GM12878 (cell line): ENCODE data around the gene TDP2. TPM values are rescaled to one million over a fixed set of nuclear protein-coding genes. Genes with fewer than 3 reads are reported as not detected.
"Not testable (repeated sequence)": the region's sequence is repeated elsewhere in the genome, so short reads cannot be mapped to it uniquely, and the experiment has no call there.

ENCODE experiments used
- ATAC-seq: fragments of 200-7000 bp; cut with Tn5 transposase; 3 replicates; pipeline ENCODE4 v1.9.1; 2020; ENCODE audit warnings: mild to moderate bottlenecking, moderate library complexity
- BruUV-seq: library from RNA; stranded (reverse); fragments of 400-500 nt; replicated peaks from 2 replicates; lab custom pipeline; 2021; lab: Mats Ljungman, UMichigan
- CTCF ChIA-PET: fragments of 300-600 bp; sonication (Branson Sonifier 250); formaldehyde crosslinking; extraction: SDS; loops from one replicate; lab custom pipeline; 2021; ENCODE audit warnings: inconsistent platforms; lab: Yijun Ruan, JAX
- POLR2A ChIA-PET: fragments of 350-600 bp; formaldehyde crosslinking; extraction: SDS; loops from one replicate; lab custom pipeline; 2021; ENCODE audit warnings: inconsistent platforms; lab: Charles Lee
- RAD21 ChIA-PET: fragments of 300-600 bp; sonication (Branson Sonifier 250); formaldehyde crosslinking; loops from one replicate; lab custom pipeline; 2023; ENCODE audit warnings: antibody characterized with exemption; ENCODE audit not compliant: unreplicated experiment; lab: Charles Lee
- SMC1A ChIA-PET: fragments of 300-600 bp; sonication (Branson Sonifier 250); formaldehyde crosslinking; loops from one replicate; lab custom pipeline; 2023; ENCODE audit not compliant: unreplicated experiment, uncharacterized antibody; lab: Charles Lee
- DNase-seq: peaks from one replicate; pipeline ENCODE4 v3.0.0-alpha.2; 2011; ENCODE audit warnings: low read depth, low spot score
- FAIRE-seq: peaks from 3 replicates; lab custom pipeline; 2011; peaks lifted over from hg19 to GRCh38; lab: Jason Lieb, UNC
- H2AFZ ChIP-seq: 2 replicates; pipeline ENCODE4 v1.6.0; 2011; ENCODE audit warnings: low read depth, low read length, control low read depth; ENCODE audit not compliant: control insufficient read depth
- H3K27ac ChIP-seq: 2 replicates; pipeline ENCODE4 v1.5.1; 2011; ENCODE audit warnings: control low read depth; ENCODE audit not compliant: control insufficient read depth, insufficient read depth
- H3K27me3 ChIP-seq, 2 experiments: replicated peaks in 1 of 2; 2 replicates each; pipeline versions ENCODE4 v1.6.0 to v1.6.1; 2011; ENCODE audit warnings: low read length in 1 of 2; ENCODE audit not compliant: control insufficient read depth in 2 of 2, insufficient read depth in 2 of 2
- H3K36me3 ChIP-seq, 2 experiments: 2 replicates each; pipeline ENCODE4 v1.5.1; 2011; ENCODE audit warnings: low read length in 1 of 2; ENCODE audit not compliant: control insufficient read depth in 2 of 2, insufficient read depth in 2 of 2
- H3K4me1 ChIP-seq: 2 replicates; pipeline ENCODE4 v1.6.1; 2011; ENCODE audit warnings: mild to moderate bottlenecking, low read length, moderate library complexity, mixed read lengths; ENCODE audit not compliant: control insufficient read depth, insufficient read depth
- H3K4me2 ChIP-seq: 2 replicates; pipeline ENCODE4 v1.6.0; 2011; ENCODE audit warnings: control low read depth; ENCODE audit not compliant: control insufficient read depth, insufficient read depth
- H3K4me3 ChIP-seq: fragments of 200-600 bp; sonication (generic); 2 replicates; pipeline ENCODE4 v1.5.1; 2016
- H3K79me2 ChIP-seq: 2 replicates; pipeline ENCODE4 v1.6.0; 2011; ENCODE audit warnings: low read length; ENCODE audit not compliant: control insufficient read depth, insufficient read depth
- H3K9ac ChIP-seq: 2 replicates; pipeline ENCODE4 v1.8.0; 2011; ENCODE audit warnings: low read length, control low read depth, mixed read lengths; ENCODE audit not compliant: control insufficient read depth, insufficient read depth
- H3K9me3 ChIP-seq: replicated peaks from 3 replicates; pipeline ENCODE4 v1.5.1; 2011; ENCODE audit warnings: mild to moderate bottlenecking, low read length; ENCODE audit not compliant: control insufficient read depth, insufficient read depth
- H4K20me1 ChIP-seq: 2 replicates; pipeline ENCODE4 v1.6.0; 2011; ENCODE audit not compliant: control insufficient read depth, insufficient read depth
- DPF2 ChIP-seq: fragments of 450-650 bp; IDR thresholded peaks from 2 replicates; pipeline ENCODE4 v1.6.1; 2017; ENCODE audit warnings: mild to moderate bottlenecking
- NFYA ChIP-seq: IDR thresholded peaks from 2 replicates; pipeline ENCODE4 v1.6.1; 2011; ENCODE audit warnings: low read depth, mild to moderate bottlenecking, low read length, improper control_type of control experiment, borderline replicate concordance
- NFYB ChIP-seq: IDR thresholded peaks from 2 replicates; pipeline ENCODE4 v1.6.1; 2011; ENCODE audit warnings: low read depth, mild to moderate bottlenecking, low read length, improper control_type of control experiment, moderate library complexity; ENCODE audit not compliant: insufficient read depth
- WGBS: methylation state at CpG from one replicate; pipeline ENCODE4 v1.1.6; 2016; ENCODE audit warnings: low lambda C conversion rate; ENCODE audit not compliant: insufficient replicate concordance, insufficient coverage; ENCODE audit errors: missing lambda C conversion rate; 5-methylcytosine and 5-hydroxymethylcytosine counted together
- in situ Hi-C: fragments of 300-500 bp; cut with MboI; formaldehyde crosslinking; loops from 9 replicates; pipeline ENCODE4 v1.14.3; 2018; ENCODE audit warnings: mixed read lengths
- intact Hi-C: fragments of 100-400 bp; cut with micrococcal nuclease; formaldehyde crosslinking; loops from one replicate; pipeline ENCODE4 v1.14.2; 2022; ENCODE audit not compliant: unreplicated experiment
- polyA plus RNA-seq, 11 experiments: library from polyadenylated mRNA; depleted of rRNA in 4 of 11; unstranded in 6 of 11; stranded (reverse) in 5 of 11; fragments of >200 nt; fragmentation: Nextera tagmentation in 4 of 11; fragmentation: Illumina TruSeq in 1 of 11; extraction: Ambion mirVana in 4 of 11; extraction: Trizol in 1 of 11; gene quantifications; 1 replicate in 1 of 11; 2 replicates in 10 of 11; pipeline versions ENCODE4 v1.2.1 to v1.2.3, GENCODE V29; 2011 to 2016; ENCODE audit warnings: inconsistent platforms in 2 of 11, missing spikeins in 2 of 11, low read depth in 1 of 11
- total RNA-seq, 4 experiments: library from RNA; depleted of rRNA in 3 of 4; stranded (reverse); fragments of >200 nt in 3 of 4; fragmentation: Illumina TruSeq in 1 of 4; extraction: Trizol in 1 of 4; gene quantifications; 2 replicates each; pipeline versions ENCODE4 v1.2.1 to v1.2.3, GENCODE V29; 2013 to 2021
- TF ChIP-seq, protein P1 (sequence below): IDR thresholded peaks from 2 replicates; pipeline ENCODE4 v1.6.1; 2012; ENCODE audit warnings: mild to moderate bottlenecking, low read depth, low read length
- TF ChIP-seq, protein P2 (sequence below): fragments of 450-650 bp; IDR thresholded peaks from 2 replicates; pipeline ENCODE4 v1.6.1; 2016; ENCODE audit warnings: mild to moderate bottlenecking

TDP2 gene
- total and polyA plus RNA-seq, 10 of the 15 experiments (the other 5 are each of a cell fraction or from before 2014, with no cell fraction given) = 24.4 to 53.3 (median 38.8) TPM

DNA sequence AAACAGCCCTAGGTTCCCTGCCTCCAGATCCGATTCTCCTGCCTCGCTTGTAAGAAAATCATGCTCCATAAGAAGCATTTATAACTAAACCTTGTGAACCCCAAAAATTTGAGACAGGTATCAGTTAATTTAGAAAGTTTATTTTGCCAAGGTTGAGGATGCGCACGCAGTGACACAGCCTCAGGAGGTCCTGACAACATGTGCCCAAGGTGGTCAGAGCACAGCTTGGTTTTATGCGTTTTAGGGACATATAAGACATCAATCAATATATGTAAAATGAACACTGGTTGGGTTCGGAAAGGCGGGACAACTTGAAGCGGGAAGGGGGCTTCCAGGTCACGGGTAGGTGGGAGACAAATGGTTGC is 2.3 kb upstream of the TDP2 start (continued):
- TF ChIP-seq DPF2 = no peak
- no peak for TF ChIP-seq NFYA
- TF ChIP-seq, protein P1, sequence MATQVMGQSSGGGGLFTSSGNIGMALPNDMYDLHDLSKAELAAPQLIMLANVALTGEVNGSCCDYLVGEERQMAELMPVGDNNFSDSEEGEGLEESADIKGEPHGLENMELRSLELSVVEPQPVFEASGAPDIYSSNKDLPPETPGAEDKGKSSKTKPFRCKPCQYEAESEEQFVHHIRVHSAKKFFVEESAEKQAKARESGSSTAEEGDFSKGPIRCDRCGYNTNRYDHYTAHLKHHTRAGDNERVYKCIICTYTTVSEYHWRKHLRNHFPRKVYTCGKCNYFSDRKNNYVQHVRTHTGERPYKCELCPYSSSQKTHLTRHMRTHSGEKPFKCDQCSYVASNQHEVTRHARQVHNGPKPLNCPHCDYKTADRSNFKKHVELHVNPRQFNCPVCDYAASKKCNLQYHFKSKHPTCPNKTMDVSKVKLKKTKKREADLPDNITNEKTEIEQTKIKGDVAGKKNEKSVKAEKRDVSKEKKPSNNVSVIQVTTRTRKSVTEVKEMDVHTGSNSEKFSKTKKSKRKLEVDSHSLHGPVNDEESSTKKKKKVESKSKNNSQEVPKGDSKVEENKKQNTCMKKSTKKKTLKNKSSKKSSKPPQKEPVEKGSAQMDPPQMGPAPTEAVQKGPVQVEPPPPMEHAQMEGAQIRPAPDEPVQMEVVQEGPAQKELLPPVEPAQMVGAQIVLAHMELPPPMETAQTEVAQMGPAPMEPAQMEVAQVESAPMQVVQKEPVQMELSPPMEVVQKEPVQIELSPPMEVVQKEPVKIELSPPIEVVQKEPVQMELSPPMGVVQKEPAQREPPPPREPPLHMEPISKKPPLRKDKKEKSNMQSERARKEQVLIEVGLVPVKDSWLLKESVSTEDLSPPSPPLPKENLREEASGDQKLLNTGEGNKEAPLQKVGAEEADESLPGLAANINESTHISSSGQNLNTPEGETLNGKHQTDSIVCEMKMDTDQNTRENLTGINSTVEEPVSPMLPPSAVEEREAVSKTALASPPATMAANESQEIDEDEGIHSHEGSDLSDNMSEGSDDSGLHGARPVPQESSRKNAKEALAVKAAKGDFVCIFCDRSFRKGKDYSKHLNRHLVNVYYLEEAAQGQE = no peak

DNA sequence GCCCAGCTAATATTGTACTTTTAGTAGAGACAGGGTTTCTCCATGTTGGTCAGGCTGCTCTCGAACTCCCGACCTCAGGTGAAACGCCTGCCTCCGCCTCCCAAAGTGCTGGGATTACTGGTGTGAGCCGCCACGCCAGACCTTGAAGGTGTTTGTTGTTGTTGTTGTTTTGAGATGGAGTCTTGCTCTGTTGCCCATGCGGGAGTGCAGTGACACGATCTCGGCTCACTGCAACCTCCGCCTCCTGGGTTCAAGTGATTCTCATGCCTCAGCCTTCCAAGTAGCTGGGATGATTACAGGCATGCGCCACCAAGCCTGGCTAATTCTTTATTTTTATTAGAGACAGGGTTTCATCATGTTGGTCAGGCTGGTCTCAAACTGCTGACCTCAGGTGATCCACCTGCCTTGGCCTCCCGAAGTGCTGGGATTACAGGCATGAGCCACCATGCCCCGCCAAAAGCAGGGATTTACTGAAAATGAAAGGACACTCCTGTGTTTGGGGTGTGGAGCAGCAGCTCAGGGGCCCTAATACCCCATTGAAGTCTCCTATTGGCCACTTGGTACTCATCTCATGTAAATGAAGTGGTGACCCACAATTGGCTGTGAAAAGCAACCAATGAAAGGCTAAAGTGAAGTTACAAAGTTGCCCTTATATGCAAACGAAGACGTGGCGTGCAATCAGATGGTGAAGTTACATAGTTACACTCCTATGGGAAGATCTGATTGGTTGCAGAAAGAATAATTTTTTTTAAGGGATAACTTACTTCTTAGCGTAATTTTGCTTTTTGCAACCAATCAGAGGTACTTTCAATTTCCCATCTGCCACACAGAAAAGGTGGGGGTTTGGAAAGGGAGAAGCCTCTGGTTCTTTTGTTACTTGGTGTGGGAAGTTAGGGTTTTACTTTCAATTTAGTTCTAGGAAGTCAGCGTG is 1.6 kb upstream of the TDP2 start:
- BruUV-seq, in situ Hi-C loops, ATAC-seq, DNase-seq, POLR2A ChIA-PET, H3K27me3 ChIP-seq, H3K9me3 ChIP-seq, FAIRE-seq, H3K27ac ChIP-seq, H2AFZ ChIP-seq, RAD21 ChIA-PET, H4K20me1 ChIP-seq, intact Hi-C loops: not testable (repeated sequence)
- Histone ChIP-seq H3K79me2 (peaks cover 39% of the 10 kb centered on the region), H3K36me3 (peaks cover 0 to 12% of the 10 kb centered on the region in 2 experiments; a peak in 2 of 4 replicates), H3K9ac (peak overlapping the region; percentile 89), H3K4me2 (peak overlapping the region; percentile 90), H3K4me3 (peak overlapping the region; percentile 94), H3K4me1 (peaks cover 10% of the 10 kb centered on the region)
- CTCF ChIA-PET = interaction anchor here (1.5 kb wide), 1 partner anchor 88 kb away, joined by 6 read pairs; no protein-coding TSS in a partner anchor
- SMC1A ChIA-PET = interaction anchor here (1.1 kb wide), 1 partner anchor 49 kb away, joined by 4 read pairs; no protein-coding TSS in a partner anchor
- WGBS = 98% methylated on average over 17 of the region's 18 CpGs
- TF ChIP-seq, protein P2, sequence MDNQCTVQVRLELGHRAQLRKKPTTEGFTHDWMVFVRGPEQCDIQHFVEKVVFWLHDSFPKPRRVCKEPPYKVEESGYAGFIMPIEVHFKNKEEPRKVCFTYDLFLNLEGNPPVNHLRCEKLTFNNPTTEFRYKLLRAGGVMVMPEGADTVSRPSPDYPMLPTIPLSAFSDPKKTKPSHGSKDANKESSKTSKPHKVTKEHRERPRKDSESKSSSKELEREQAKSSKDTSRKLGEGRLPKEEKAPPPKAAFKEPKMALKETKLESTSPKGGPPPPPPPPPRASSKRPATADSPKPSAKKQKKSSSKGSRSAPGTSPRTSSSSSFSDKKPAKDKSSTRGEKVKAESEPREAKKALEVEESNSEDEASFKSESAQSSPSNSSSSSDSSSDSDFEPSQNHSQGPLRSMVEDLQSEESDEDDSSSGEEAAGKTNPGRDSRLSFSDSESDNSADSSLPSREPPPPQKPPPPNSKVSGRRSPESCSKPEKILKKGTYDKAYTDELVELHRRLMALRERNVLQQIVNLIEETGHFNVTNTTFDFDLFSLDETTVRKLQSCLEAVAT = peak; percentile 70; the same call in 1 of the 2 replicates
- peak; percentile 64 for TF ChIP-seq NFYB
